Brain microvascular endothelial cell (primary cell): ENCODE data around the gene ATP8B2.

Source experiments
- DNase-seq: peaks from one replicate; pipeline ENCODE4 v3.0.0-alpha.2; 2020
- H3K27ac ChIP-seq: fragments of 250-450 bp; sonication (Bioruptor Pico); 2 replicates; pipeline ENCODE4 v1.5.1; 2020; ENCODE audit warnings: mild to moderate bottlenecking, moderate library complexity
- H3K27me3 ChIP-seq: fragments of 250-450 bp; sonication (Bioruptor Pico); replicated peaks from 2 replicates; pipeline ENCODE4 v1.5.1; 2020; ENCODE audit warnings: mild to moderate bottlenecking
- H3K36me3 ChIP-seq: fragments of 250-450 bp; sonication (Bioruptor Pico); replicated peaks from 2 replicates; pipeline ENCODE4 v1.5.1; 2020; ENCODE audit warnings: mild to moderate bottlenecking
- H3K4me3 ChIP-seq: 2 replicates; pipeline ENCODE4 v1.5.1; 2011; ENCODE audit warnings: low read depth, mild to moderate bottlenecking, control low read depth, low read length, moderate library complexity
- CTCF ChIP-seq: IDR thresholded peaks from 2 replicates; pipeline ENCODE4 v1.5.1; 2011; ENCODE audit warnings: low read depth, mild to moderate bottlenecking, moderate library complexity, low read length, control low read depth, inconsistent platforms; ENCODE audit errors: missing control alignments
- in situ Hi-C: cut with HindIII; loops from 2 replicates; pipeline ENCODE4 v1.10.0; 2017; ENCODE audit warnings: low sequenced_read_pairs, low pct_ligation_motif_present

Gene ATP8B2

DNA sequence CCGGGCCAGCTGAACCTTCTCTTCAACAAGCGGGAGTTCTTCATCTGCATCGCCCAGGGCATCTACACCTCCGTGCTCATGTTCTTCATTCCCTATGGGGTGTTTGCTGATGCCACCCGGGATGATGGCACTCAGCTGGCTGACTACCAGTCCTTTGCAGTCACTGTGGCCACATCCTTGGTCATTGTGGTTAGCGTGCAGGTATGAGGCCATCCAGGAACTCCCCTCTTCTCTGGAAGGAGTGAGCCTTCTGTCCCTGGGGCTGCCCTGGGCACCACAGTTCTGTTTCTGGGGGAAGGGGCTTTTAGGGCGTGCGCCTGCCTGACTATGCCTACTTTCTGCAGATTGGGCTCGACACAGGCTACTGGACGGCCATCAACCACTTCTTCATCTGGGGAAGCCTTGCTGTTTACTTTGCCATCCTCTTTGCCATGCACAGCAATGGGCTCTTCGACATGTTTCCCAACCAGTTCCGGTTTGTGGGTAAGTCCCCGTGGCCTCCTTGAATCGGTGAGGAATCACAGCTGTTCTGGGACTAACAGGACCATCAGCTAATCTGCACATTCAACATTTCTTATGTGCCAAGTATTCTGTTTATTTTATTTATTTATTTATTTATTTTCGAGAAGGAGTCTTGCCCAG, 21.1 kb downstream of the ATP8B2 start:
- no peak for TF ChIP-seq CTCF
- no peak overlapping the region for H3K27ac ChIP-seq
- no peak for DNase-seq
- in situ Hi-C loops = loop anchor here (25.0 kb wide), 1 partner anchor 109 kb away; no protein-coding TSS in a partner anchor
- peaks cover 76% of the 10 kb centered on the region for H3K36me3 ChIP-seq
- no peaks in the 10 kb centered on the region for H3K27me3 ChIP-seq
- H3K4me3 ChIP-seq = no peak overlapping the region

GRCh38 chr1:154347961-154348360, 22.6 kb downstream of the ATP8B2 start:
- in situ Hi-C loops = loop anchor here (25.0 kb wide), 1 partner anchor 111 kb away; no protein-coding TSS in a partner anchor
- no peak for DNase-seq
- TF ChIP-seq CTCF = no peak
- Histone ChIP-seq H3K27me3 (no peaks in the 10 kb centered on the region), H3K36me3 (peaks cover 63% of the 10 kb centered on the region), H3K27ac (no peak overlapping the region), H3K4me3 (no peak overlapping the region)

- Histone ChIP-seq H3K27ac (no peak overlapping the region), H3K36me3 (peaks cover 57% of the 10 kb centered on the region), H3K4me3 (no peak overlapping the region), H3K27me3 (no peaks in the 10 kb centered on the region)
- TF ChIP-seq CTCF = peak; percentile 7
- in situ Hi-C loops = loop anchor here (25.0 kb wide), 1 partner anchor 111 kb away; no protein-coding TSS in a partner anchor
- no peak for DNase-seq
Observed at GRCh38 chr1:154348429-154349076, 23.2 kb downstream of the ATP8B2 start.

- in situ Hi-C loops = loop anchor here (25.0 kb wide), 1 partner anchor 112 kb away; no protein-coding TSS in a partner anchor
- DNase-seq = no peak
- no peak for TF ChIP-seq CTCF
- H3K27me3 ChIP-seq = no peaks in the 10 kb centered on the region
- H3K4me3 ChIP-seq = no peak overlapping the region
- peaks cover 51% of the 10 kb centered on the region for H3K36me3 ChIP-seq
- H3K27ac ChIP-seq = no peak overlapping the region
Observed at GRCh38 chr1:154349121-154349520, 23.8 kb downstream of the ATP8B2 start.

GRCh38 chr1:154350383-154350782, 25.1 kb downstream of the ATP8B2 start:
- H3K4me3 ChIP-seq = no peak overlapping the region
- TF ChIP-seq CTCF = no peak
- H3K27ac ChIP-seq = no peak overlapping the region
- in situ Hi-C loops = no loop called here
- H3K36me3 ChIP-seq = peaks cover 40% of the 10 kb centered on the region
- no peak for DNase-seq
- H3K27me3 ChIP-seq = no peaks in the 10 kb centered on the region
